ENCODE data around the gene KCNJ1. TPM values are rescaled to one million over a fixed set of nuclear protein-coding genes. Genes with fewer than 3 reads are reported as not detected.

The KCNJ1 gene
- polyA plus RNA-seq, 3 donors from 2014 or later: not detected

GRCh38 chr11:128827191-128827893, 39.8 kb downstream of the KCNJ1 start:
- Mint-ChIP-seq H3K36me3 (peaks cover 0 to 15% (median 6%) of the 10 kb centered on the region in 3 donors), H3K4me1 (peaks cover 24 to 30% of the 10 kb centered on the region in 2 donors), H3K4me3 (no peak overlapping the region), H3K9me3 (no peaks in the 10 kb centered on the region), H3K27me3 (ENCODE audit: low read depth in 3 of 3) (peaks cover 0 to 7% (median 2%) of the 10 kb centered on the region in 3 donors), H3K27ac (peak overlapping the region in 5 of 6 donors; percentile 29 to 58 (median 36))
- DNase-seq: no peak

GRCh38 chr11:128825050-128825784, 41.9 kb downstream of the KCNJ1 start:
- no peak for DNase-seq
- Mint-ChIP-seq H3K36me3 (peaks cover 0 to 29% (median 10%) of the 10 kb centered on the region in 3 donors), H3K9me3 (no peaks in the 10 kb centered on the region), H3K27ac (peak overlapping the region in 4 of 6 donors; percentile 27 to 62 (median 58)), H3K4me1 (peaks cover 13 to 25% of the 10 kb centered on the region in 2 donors), H3K27me3 (ENCODE audit: low read depth in 3 of 3) (peaks cover under 1 to 5% (median 2%) of the 10 kb centered on the region in 3 donors), H3K4me3 (no peak overlapping the region)

GRCh38 chr11:128824191-128825049, 42.7 kb downstream of the KCNJ1 start:
- Mint-ChIP-seq H3K27ac (no peak overlapping the region), H3K36me3 (peaks cover 0 to 32% (median 10%) of the 10 kb centered on the region in 3 donors), H3K9me3 (no peaks in the 10 kb centered on the region), H3K27me3 (ENCODE audit: low read depth in 3 of 3) (peaks cover 2 to 3% (median 2%) of the 10 kb centered on the region in 3 donors), H3K4me3 (peak overlapping the region in 1 of 5 donors; percentile 50), H3K4me1 (peaks cover 9 to 18% of the 10 kb centered on the region in 2 donors)
- DNase-seq: no peak

GRCh38 chr11:128823753-128824152, 43.3 kb downstream of the KCNJ1 start:
- H3K36me3 Mint-ChIP-seq: peaks cover 0 to 38% (median 10%) of the 10 kb centered on the region in 3 donors
- peak overlapping the region in 1 of 5 donors; percentile 50 for H3K4me3 Mint-ChIP-seq
- H3K27ac Mint-ChIP-seq: peak overlapping the region in 2 of 6 donors; percentile 45 to 73
- no peak for DNase-seq
- H3K4me1 Mint-ChIP-seq: peaks cover 13 to 18% of the 10 kb centered on the region in 2 donors
- H3K9me3 Mint-ChIP-seq: no peaks in the 10 kb centered on the region
- H3K27me3 Mint-ChIP-seq (ENCODE audit: low read depth in 3 of 3): peaks cover 2 to 6% (median 3%) of the 10 kb centered on the region in 3 donors

- H3K4me1 Mint-ChIP-seq: peaks cover 13 to 23% of the 10 kb centered on the region in 2 donors
- H3K9me3 Mint-ChIP-seq: no peaks in the 10 kb centered on the region
- H3K36me3 Mint-ChIP-seq: peaks cover 0 to 44% (median 14%) of the 10 kb centered on the region in 3 donors
- peaks cover 2 to 6% (median 3%) of the 10 kb centered on the region in 3 donors for H3K27me3 Mint-ChIP-seq (ENCODE audit: low read depth in 3 of 3)
- DNase-seq: no peak
- no peak overlapping the region for H3K4me3 Mint-ChIP-seq
- H3K27ac Mint-ChIP-seq: peak overlapping the region in 2 of 6 donors; percentile 12 to 61
These were observed 45.0 kb downstream of the KCNJ1 start for GRCh38 chr11:128822130-128822529.

GRCh38 chr11:128821556-128821955, 45.5 kb downstream of the KCNJ1 start:
- no peak overlapping the region for H3K4me3 Mint-ChIP-seq
- peaks cover 0 to 41% (median 14%) of the 10 kb centered on the region in 3 donors for H3K36me3 Mint-ChIP-seq
- peaks cover 0 to 6% (median 3%) of the 10 kb centered on the region in 3 donors for H3K27me3 Mint-ChIP-seq (ENCODE audit: low read depth in 3 of 3)
- peaks cover 13 to 26% of the 10 kb centered on the region in 2 donors for H3K4me1 Mint-ChIP-seq
- H3K9me3 Mint-ChIP-seq: no peaks in the 10 kb centered on the region
- H3K27ac Mint-ChIP-seq: peak overlapping the region in 1 of 6 donors; percentile 10
- DNase-seq: no peak

- no peak for DNase-seq
- H3K9me3 Mint-ChIP-seq: no peaks in the 10 kb centered on the region
- peak overlapping the region in 2 of 6 donors; percentile 31 to 45 for H3K27ac Mint-ChIP-seq
- peaks cover 0 to 6% (median 2%) of the 10 kb centered on the region in 3 donors for H3K27me3 Mint-ChIP-seq (ENCODE audit: low read depth in 3 of 3)
- H3K36me3 Mint-ChIP-seq: peaks cover under 1 to 41% (median 18%) of the 10 kb centered on the region in 3 donors
- no peak overlapping the region for H3K4me3 Mint-ChIP-seq
- H3K4me1 Mint-ChIP-seq: peaks cover 15 to 31% of the 10 kb centered on the region in 2 donors
These were observed 47.9 kb downstream of the KCNJ1 start for GRCh38 chr11:128819198-128819597.

- Mint-ChIP-seq H3K4me3 (no peak overlapping the region), H3K27ac (peak overlapping the region in 4 of 6 donors; percentile 20 to 57 (median 40)), H3K4me1 (peaks cover 9 to 20% of the 10 kb centered on the region in 2 donors), H3K9me3 (no peaks in the 10 kb centered on the region), H3K36me3 (peaks cover 12 to 42% (median 17%) of the 10 kb centered on the region in 3 donors), H3K27me3 (ENCODE audit: low read depth in 3 of 3) (peaks cover 0 to 5% (median 2%) of the 10 kb centered on the region in 3 donors)
- no peak for DNase-seq
These were observed 52.0 kb downstream of the KCNJ1 start for GRCh38 chr11:128814856-128815705.

GRCh38 chr11:128813729-128814128, 53.4 kb downstream of the KCNJ1 start:
- Mint-ChIP-seq H3K27me3 (ENCODE audit: low read depth in 3 of 3) (peaks cover 0 to 2% (median 0%) of the 10 kb centered on the region in 3 donors), H3K9me3 (no peaks in the 10 kb centered on the region), H3K4me3 (no peak overlapping the region), H3K27ac (peak overlapping the region in 4 of 6 donors; percentile 46 to 66 (median 61)), H3K36me3 (peaks cover 16 to 36% (median 25%) of the 10 kb centered on the region in 3 donors), H3K4me1 (peaks cover 2 to 25% of the 10 kb centered on the region in 2 donors)
- DNase-seq: no peak

- H3K27ac Mint-ChIP-seq: peak overlapping the region in 5 of 6 donors; percentile 3 to 76 (median 24)
- no peaks in the 10 kb centered on the region for H3K9me3 Mint-ChIP-seq
- peaks cover 0 to 2% (median 0%) of the 10 kb centered on the region in 3 donors for H3K27me3 Mint-ChIP-seq (ENCODE audit: low read depth in 3 of 3)
- H3K36me3 Mint-ChIP-seq: peaks cover 12 to 49% (median 37%) of the 10 kb centered on the region in 3 donors
- no peak overlapping the region for H3K4me3 Mint-ChIP-seq
- DNase-seq: no peak
- H3K4me1 Mint-ChIP-seq: peaks cover 11 to 32% of the 10 kb centered on the region in 2 donors
These were observed 56.1 kb downstream of the KCNJ1 start for GRCh38 chr11:128810784-128811514.

GRCh38 chr11:128809128-128809527, 58.0 kb downstream of the KCNJ1 start:
- H3K27ac Mint-ChIP-seq: peak overlapping the region in 5 of 6 donors; percentile 10 to 74 (median 63)

GRCh38 chr11:128807909-128808308, 59.2 kb downstream of the KCNJ1 start:
- H3K27ac Mint-ChIP-seq: peak overlapping the region in 5 of 6 donors; percentile 42 to 75 (median 57)
- no peak overlapping the region for H3K4me3 Mint-ChIP-seq
- peaks cover 25 to 47% (median 33%) of the 10 kb centered on the region in 3 donors for H3K36me3 Mint-ChIP-seq
- no peaks in the 10 kb centered on the region for H3K9me3 Mint-ChIP-seq
- peaks cover 31 to 47% of the 10 kb centered on the region in 2 donors for H3K4me1 Mint-ChIP-seq
- peaks cover 0 to 2% (median 0%) of the 10 kb centered on the region in 3 donors for H3K27me3 Mint-ChIP-seq (ENCODE audit: low read depth in 3 of 3)
- DNase-seq: no peak

More at GRCh38 chr11:128809128-128809527, 58.0 kb downstream of the KCNJ1 start:
- Mint-ChIP-seq H3K4me3 (no peak overlapping the region), H3K4me1 (peaks cover 19 to 40% of the 10 kb centered on the region in 2 donors), H3K36me3 (peaks cover 18 to 52% (median 35%) of the 10 kb centered on the region in 3 donors), H3K9me3 (no peaks in the 10 kb centered on the region), H3K27me3 (ENCODE audit: low read depth in 3 of 3) (peaks cover 0 to 2% (median 0%) of the 10 kb centered on the region in 3 donors)
- no peak for DNase-seq

All from immature natural killer cell (primary cell).